SK-N-SH treated with all-trans-retinoic acid at 6 μM for 48 hours (cell line): Measurements from ENCODE around the gene FBXO10.

Experiments
- ATAC-seq: fragments of 200-7000 bp; cut with Tn5 transposase; 3 replicates; pipeline ENCODE4 v1.9.1; 2020; ENCODE audit warnings: mild to moderate bottlenecking, moderate library complexity
- ARNTL ChIP-seq: fragments of 450-650 bp; formaldehyde crosslinking; IDR thresholded peaks from 2 replicates; pipeline ENCODE4 v1.5.0; 2020; ENCODE audit warnings: low read depth, mild to moderate bottlenecking, moderate library complexity, borderline replicate concordance
- BACH2 ChIP-seq: fragments of 250-450 bp; sonication (Bioruptor Pico); IDR thresholded peaks from 2 replicates; pipeline ENCODE4 v1.9.0; 2021; ENCODE audit warnings: mild to moderate bottlenecking, borderline replicate concordance
- CREB5 ChIP-seq: fragments of 250-450 bp; sonication (Bioruptor Pico); IDR thresholded peaks from 2 replicates; pipeline ENCODE4 v1.5.1; 2020; ENCODE audit warnings: low read depth, mild to moderate bottlenecking, moderate library complexity
- ESRRG ChIP-seq: fragments of 250-450 bp; sonication (Bioruptor Pico); IDR thresholded peaks from 2 replicates; pipeline ENCODE4 v1.6.1; 2021; ENCODE audit warnings: mild to moderate bottlenecking
- PATZ1 ChIP-seq: fragments of 250-450 bp; sonication (Bioruptor Pico); IDR thresholded peaks from 2 replicates; pipeline ENCODE4 v1.8.0; 2020; ENCODE audit warnings: mild to moderate bottlenecking, moderate library complexity, borderline replicate concordance
- POU6F1 ChIP-seq: fragments of 250-450 bp; sonication (Bioruptor Pico); IDR thresholded peaks from 2 replicates; pipeline ENCODE4 v1.8.0; 2021; ENCODE audit warnings: low read depth, mild to moderate bottlenecking, moderate library complexity, borderline replicate concordance
- PPARA ChIP-seq: fragments of 250-450 bp; sonication (Bioruptor Pico); IDR thresholded peaks from 2 replicates; pipeline ENCODE4 v1.5.0; 2020; ENCODE audit warnings: mild to moderate bottlenecking, borderline replicate concordance
- RARB ChIP-seq: fragments of 250-450 bp; sonication (Bioruptor Pico); IDR thresholded peaks from 2 replicates; pipeline ENCODE4 v1.8.0; 2021; ENCODE audit warnings: mild to moderate bottlenecking, moderate library complexity
- SNAI2 ChIP-seq: fragments of 250-450 bp; sonication (Bioruptor Pico); IDR thresholded peaks from 2 replicates; pipeline ENCODE4 v1.5.0; 2020; ENCODE audit warnings: mild to moderate bottlenecking, moderate library complexity
- TCF4 ChIP-seq: fragments of 250-450 bp; sonication (Bioruptor Pico); IDR thresholded peaks from 2 replicates; pipeline ENCODE4 v1.8.0; 2021; ENCODE audit warnings: mild to moderate bottlenecking, moderate library complexity, borderline replicate concordance
- TOX ChIP-seq: fragments of 250-450 bp; sonication (Bioruptor Pico); IDR thresholded peaks from 2 replicates; pipeline ENCODE4 v1.8.0; 2021; ENCODE audit warnings: mild to moderate bottlenecking, moderate library complexity, borderline replicate concordance
- ZFP3 ChIP-seq: fragments of 250-450 bp; sonication (Bioruptor Pico); IDR thresholded peaks from 2 replicates; pipeline ENCODE4 v1.5.0; 2020; ENCODE audit warnings: mild to moderate bottlenecking, moderate library complexity
- ZNF565 ChIP-seq: fragments of 450-650 bp; formaldehyde crosslinking; conservative IDR thresholded peaks from 2 replicates; pipeline ENCODE4 v1.5.0; 2020; ENCODE audit warnings: low read depth, mild to moderate bottlenecking, moderate library complexity
- ZNF70 ChIP-seq: fragments of 450-650 bp; formaldehyde crosslinking; IDR thresholded peaks from 2 replicates; pipeline ENCODE4 v1.5.0; 2020; ENCODE audit warnings: mild to moderate bottlenecking, moderate library complexity
- ZNF8 ChIP-seq: fragments of 450-650 bp; formaldehyde crosslinking; IDR thresholded peaks from 2 replicates; pipeline ENCODE4 v1.5.0; 2020; ENCODE audit warnings: mild to moderate bottlenecking, moderate library complexity
- TF ChIP-seq, protein P1 (sequence below): fragments of 250-450 bp; sonication (Bioruptor Pico); IDR thresholded peaks from 2 replicates; pipeline ENCODE4 v1.5.0; 2020; ENCODE audit warnings: mild to moderate bottlenecking, moderate library complexity
- TF ChIP-seq, protein P2 (sequence below): fragments of 250-450 bp; sonication (Bioruptor Pico); IDR thresholded peaks from 2 replicates; pipeline ENCODE4 v1.5.1; 2021; ENCODE audit warnings: mild to moderate bottlenecking, moderate library complexity

Gene FBXO10

DNA sequence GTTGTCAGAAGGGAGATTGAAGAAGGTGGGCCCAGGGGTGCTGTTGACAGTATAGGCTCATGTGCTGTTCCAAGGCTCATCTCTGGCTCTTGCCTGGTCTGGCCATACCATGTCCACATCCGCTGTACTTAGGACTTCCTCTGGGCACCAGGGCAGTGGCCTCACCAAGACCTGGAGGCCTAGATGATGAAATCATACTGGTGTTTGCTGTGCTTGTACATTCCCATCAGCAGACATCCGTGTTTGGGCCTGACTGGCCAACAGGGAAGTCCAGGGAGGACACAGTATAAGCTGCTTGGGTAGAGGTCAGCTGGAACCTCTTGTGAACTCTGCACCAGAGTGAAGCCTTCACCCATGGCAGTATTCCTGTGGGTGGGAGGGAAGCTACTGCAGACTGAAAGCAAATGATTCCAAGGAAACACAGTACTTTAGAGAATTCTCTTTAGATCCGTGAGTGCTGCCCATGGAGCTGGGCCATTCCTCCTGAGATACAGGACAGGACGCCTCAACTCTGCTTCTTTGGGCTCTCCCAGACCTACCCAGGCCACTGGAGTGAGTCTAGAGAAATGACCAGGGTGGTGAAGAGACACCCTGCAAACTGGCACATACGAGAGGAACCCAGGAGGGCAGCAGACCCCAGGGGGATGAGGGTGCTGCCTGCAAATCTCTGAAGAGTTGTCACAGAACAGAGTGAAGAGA is 67.9 kb downstream of the FBXO10 start:
- ATAC-seq = no peak
- TF ChIP-seq BACH2 (CRISPR knock-in tag) (no peak), PPARA (CRISPR knock-in tag) (no peak), ARNTL (CRISPR knock-in tag) (no peak), ZFP3 (CRISPR knock-in tag) (no peak), ESRRG (no peak), POU6F1 (CRISPR knock-in tag) (no peak)

DNA sequence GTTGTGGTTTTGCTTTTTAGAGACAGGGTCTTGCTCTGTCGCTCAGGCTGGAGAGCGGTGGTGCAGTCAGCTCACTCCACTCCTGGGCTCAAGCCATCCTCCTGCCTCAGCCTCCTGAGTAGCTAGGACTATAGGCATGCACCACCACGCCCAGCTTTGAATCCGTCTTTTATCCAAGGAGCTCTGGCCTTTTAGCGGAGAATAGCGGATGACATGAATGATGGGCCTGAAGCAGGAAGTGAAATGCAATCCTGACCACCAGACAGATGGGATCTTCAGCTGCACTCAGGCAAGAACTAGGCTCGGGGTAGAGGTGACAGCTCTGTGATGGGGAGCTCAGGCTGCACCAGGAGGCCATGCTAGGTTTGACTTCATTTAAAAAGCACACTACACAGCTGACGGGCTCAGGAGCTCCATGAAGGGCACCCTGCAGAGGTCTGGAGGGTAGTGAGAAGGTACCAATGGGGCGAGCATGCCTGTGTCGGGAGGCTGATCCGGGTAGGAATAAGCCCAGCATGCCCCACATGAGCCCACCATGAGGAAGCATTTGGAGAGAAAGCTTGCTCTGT is 68.5 kb downstream of the FBXO10 start:
- TF ChIP-seq PATZ1 (no peak), ZFP3 (CRISPR knock-in tag) (no peak), TCF4 (CRISPR knock-in tag) (no peak), ZNF8 (CRISPR knock-in tag) (no peak), CREB5 (no peak), BACH2 (CRISPR knock-in tag) (no peak), ESRRG (no peak), TOX (CRISPR knock-in tag) (no peak), ZNF70 (CRISPR knock-in tag) (no peak), ZNF565 (CRISPR knock-in tag) (no peak)
- TF ChIP-seq, protein P1, sequence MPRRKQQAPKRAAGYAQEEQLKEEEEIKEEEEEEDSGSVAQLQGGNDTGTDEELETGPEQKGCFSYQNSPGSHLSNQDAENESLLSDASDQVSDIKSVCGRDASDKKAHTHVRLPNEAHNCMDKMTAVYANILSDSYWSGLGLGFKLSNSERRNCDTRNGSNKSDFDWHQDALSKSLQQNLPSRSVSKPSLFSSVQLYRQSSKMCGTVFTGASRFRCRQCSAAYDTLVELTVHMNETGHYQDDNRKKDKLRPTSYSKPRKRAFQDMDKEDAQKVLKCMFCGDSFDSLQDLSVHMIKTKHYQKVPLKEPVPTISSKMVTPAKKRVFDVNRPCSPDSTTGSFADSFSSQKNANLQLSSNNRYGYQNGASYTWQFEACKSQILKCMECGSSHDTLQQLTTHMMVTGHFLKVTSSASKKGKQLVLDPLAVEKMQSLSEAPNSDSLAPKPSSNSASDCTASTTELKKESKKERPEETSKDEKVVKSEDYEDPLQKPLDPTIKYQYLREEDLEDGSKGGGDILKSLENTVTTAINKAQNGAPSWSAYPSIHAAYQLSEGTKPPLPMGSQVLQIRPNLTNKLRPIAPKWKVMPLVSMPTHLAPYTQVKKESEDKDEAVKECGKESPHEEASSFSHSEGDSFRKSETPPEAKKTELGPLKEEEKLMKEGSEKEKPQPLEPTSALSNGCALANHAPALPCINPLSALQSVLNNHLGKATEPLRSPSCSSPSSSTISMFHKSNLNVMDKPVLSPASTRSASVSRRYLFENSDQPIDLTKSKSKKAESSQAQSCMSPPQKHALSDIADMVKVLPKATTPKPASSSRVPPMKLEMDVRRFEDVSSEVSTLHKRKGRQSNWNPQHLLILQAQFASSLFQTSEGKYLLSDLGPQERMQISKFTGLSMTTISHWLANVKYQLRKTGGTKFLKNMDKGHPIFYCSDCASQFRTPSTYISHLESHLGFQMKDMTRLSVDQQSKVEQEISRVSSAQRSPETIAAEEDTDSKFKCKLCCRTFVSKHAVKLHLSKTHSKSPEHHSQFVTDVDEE (CRISPR knock-in tag) = no peak
- TF ChIP-seq, protein P2, sequence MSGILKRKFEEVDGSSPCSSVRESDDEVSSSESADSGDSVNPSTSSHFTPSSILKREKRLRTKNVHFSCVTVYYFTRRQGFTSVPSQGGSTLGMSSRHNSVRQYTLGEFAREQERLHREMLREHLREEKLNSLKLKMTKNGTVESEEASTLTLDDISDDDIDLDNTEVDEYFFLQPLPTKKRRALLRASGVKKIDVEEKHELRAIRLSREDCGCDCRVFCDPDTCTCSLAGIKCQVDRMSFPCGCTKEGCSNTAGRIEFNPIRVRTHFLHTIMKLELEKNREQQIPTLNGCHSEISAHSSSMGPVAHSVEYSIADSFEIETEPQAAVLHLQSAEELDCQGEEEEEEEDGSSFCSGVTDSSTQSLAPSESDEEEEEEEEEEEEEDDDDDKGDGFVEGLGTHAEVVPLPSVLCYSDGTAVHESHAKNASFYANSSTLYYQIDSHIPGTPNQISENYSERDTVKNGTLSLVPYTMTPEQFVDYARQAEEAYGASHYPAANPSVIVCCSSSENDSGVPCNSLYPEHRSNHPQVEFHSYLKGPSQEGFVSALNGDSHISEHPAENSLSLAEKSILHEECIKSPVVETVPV = no peak
- no peak for ATAC-seq

GRCh38 chr9:37504605-37505004 is 71.6 kb downstream of the FBXO10 start:
- TF ChIP-seq ZFP3 (CRISPR knock-in tag) (no peak), POU6F1 (CRISPR knock-in tag) (no peak), CREB5 (no peak), RARB (CRISPR knock-in tag) (no peak), ARNTL (CRISPR knock-in tag) (no peak), ESRRG (no peak), TCF4 (CRISPR knock-in tag) (no peak), SNAI2 (CRISPR knock-in tag) (no peak)
- TF ChIP-seq, protein P2 = no peak
- TF ChIP-seq, protein P1 (CRISPR knock-in tag) = no peak

More at GRCh38 chr9:37504605-37505004, 71.6 kb downstream of the FBXO10 start:
- ATAC-seq = no peak
